ENCODE measurements around the gene APBA3.
A peak's percentile ranks its signal among the peaks of the same experiment; 100 is the strongest.

Gene APBA3, protein sequence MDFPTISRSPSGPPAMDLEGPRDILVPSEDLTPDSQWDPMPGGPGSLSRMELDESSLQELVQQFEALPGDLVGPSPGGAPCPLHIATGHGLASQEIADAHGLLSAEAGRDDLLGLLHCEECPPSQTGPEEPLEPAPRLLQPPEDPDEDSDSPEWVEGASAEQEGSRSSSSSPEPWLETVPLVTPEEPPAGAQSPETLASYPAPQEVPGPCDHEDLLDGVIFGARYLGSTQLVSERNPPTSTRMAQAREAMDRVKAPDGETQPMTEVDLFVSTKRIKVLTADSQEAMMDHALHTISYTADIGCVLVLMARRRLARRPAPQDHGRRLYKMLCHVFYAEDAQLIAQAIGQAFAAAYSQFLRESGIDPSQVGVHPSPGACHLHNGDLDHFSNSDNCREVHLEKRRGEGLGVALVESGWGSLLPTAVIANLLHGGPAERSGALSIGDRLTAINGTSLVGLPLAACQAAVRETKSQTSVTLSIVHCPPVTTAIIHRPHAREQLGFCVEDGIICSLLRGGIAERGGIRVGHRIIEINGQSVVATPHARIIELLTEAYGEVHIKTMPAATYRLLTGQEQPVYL

DNA sequence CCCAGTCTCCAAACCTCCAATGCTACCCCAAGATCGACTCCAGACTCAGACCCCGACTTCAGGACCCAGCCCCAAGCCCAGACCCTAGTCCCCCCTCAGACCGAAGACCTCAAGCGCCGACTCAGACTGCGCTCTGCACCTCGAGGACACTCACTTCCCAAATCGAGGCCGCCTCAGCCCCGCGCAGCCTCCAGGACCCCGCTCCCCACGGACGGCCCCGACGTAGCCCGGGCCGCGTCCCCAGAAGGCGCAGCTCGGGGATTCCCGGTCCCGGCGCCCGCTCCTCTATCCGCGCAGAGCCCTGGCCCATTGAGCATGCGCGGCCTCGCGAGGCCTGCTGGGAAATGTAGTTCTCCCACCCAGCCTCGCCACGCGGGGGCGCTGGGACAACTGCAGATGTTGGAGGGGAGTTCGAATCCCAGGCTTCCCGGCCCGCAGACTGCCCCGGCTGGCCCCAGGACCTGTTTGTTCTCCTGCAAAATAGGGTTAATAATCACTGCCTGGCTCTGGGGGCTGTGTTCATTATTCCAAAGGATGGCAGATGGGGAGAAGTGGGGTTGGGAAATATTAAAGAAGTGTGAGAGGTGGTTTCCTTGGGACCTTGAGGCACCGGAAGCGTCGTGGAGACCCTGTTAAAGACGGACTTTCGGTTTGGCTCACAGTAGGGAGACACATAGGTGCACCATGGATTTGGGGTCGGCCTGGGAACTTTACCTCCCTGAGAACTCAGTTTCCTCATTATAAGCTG, at the start of gene APBA3:
Gene APBA3 (minus strand): TSS at position 311 of the 748 bp plus-strand sequence. CDS start 1,428 bp downstream, outside the sequence.
- H3K4me3 ChIP-seq (ENCODE audit: low read depth, low read length): peak within 1 kb of the TSS; percentile 89

DNA sequence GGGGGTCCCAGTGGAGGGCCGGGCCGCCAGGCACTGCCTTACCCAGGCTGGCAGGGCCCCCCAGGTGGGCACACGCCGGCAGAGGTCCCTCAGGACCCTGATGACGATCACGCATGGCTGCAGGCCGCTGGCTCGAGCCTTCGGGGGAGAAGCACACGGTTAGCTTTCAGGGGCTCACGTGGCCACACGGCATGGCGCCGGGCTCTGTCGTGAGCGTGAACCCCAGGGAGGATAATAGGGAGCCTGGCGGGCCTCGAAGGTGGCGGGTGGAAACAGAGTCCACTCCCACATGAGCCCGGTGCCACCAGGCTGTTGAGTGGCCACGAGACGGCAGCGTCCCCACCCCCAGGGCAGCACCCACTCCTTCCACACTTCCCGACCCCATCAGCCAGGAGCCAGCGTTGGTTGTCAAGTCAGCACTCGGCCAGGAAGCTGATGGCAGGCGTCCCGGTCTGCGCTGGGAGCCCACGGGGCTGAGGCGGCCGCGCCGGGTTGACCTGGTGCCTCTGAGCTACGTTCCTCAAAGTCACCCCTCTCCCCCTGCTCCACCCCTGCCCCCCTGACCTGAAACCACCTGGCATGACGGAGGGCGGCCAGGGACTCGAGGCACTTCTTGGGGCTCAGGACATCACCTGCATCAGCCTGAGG, 49.3 kb upstream of the APBA3 start:
- no peak overlapping the region for H3K4me3 ChIP-seq (ENCODE audit: low read depth, low read length)

DNA sequence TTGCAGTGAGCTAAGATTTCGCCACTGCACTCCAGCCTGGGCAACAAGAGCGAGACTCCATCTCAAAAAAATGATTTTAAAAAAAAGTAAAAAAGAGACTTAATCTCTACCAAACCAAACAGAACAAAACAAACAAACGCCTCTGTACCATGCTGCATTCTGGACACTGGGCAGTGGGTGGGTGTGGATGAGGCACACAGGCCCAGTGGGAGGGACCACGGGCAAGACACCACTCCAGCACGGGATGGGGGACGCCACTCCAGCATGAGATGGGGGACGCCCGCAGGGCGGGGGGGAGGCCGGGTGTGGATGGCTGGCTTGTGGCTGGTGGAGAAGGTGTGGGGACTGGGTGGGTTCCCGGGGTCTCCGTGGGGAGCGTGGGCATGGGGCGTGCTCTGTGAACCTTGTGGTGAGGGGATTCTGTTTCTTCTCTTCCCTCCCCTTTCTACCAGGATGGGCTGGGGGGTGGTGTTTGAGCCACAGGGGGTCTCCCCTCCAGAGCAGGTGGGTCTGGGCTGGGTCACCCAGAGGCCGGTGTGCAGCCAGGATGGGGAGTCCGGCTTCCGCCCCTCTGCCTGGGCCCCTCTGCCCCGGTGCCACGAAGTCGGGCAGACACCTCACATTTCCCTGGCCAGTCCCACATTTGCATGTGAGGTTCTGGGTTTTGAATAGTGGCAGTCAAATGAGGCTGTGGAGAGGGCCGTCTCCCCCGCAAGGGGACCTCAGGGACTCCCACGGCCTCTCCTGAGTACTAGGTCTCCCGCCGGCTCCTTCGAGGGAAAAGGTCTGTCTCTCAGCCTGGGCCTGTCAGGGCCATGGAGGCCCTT, 48.6 kb upstream of the APBA3 start:
- no peak overlapping the region for H3K4me3 ChIP-seq (ENCODE audit: low read depth, low read length)

DNA sequence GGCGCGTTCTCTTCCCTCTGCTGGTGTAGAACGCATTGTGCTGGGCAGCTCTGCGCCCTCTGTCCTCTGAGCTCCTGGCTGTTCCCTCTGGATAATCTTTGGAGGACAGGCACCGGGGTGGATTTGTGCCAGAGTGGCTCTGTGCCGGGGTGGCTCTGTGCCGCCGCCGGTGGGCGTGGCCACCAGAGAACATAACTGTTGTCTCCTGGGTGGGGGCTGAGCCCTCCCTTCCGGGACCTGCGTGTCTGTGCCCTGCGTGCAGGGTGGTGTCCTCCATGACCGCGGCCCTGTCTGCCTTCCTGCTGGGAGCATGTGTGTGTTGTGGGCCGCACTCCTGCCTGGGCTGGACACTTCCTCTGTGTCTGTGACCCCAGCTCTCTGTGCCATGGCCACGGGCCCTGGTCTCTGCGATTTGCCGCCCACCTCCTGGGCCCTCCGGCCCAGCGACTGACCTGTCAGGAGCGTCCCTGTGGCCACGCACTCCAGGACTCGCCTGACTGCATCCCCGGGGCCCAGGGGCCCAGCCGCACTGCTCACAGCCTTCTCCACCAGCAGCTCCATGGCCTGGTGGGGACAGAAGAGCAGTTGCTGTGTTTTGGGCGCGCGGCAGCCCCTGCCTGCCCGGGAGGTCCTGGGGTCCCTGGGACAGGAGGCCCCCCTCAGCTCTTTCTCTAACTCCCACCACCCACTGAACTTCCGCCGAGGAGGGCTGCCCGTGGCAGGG, 47.1 kb upstream of the APBA3 start:
- no peak overlapping the region for H3K4me3 ChIP-seq (ENCODE audit: low read depth, low read length)

DNA sequence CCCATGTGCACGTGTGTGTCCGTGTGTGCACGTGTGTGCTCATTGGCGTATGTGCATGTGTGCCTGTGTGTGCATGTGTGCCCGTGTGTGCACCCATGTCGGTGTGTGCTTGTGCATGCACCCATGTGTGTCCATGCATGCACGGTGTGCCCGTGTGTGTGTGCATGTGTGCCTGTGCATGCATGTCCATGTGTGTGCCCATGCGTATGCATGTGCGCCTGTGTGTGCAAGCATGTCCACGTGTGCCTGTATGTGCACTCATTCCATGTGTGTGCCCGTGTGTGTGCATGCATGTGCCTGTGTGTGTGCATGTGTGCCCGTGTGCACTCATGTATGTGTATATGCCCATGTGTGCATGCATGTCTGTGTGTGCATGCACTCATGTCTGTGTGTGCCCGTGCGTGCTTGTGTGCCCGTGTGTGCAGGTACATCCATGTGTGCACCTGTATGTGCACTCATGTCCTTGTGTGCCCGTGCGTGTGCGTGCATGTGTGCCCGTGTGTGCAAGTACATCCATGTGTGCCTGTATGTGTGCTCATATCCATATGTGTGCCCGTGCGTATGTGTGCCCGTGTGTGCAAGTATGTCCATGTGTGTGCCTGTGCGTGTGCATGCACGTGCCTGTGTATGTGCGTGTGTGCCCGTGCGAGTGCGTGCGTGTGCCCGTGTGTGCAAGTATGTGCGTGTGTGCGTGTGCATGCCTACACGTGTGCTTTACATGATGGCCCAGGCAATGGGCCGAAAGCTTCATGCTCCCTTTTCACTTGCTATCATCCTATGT, 46.3 kb upstream of the APBA3 start:
- no peak overlapping the region for H3K4me3 ChIP-seq (ENCODE audit: low read depth, low read length)

DNA sequence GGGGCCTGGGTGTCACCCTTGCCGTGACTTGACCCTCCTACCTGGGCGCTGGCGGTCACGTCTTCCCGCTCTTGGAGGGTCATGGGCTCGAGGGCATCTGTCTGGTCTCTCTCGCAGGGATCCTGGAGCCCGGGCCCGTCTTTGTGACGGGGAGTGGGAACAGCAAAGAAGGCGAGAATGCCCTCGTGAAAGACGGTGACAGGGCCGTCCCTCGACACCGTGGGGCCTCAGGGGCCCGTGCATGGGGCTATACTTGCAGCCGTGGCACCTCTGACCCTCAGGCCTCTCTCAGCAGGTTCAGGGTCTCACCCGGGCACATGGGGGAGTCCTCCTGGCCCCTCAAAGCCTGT, 45.6 kb upstream of the APBA3 start:
- H3K4me3 ChIP-seq (ENCODE audit: low read depth, low read length): no peak overlapping the region

DNA sequence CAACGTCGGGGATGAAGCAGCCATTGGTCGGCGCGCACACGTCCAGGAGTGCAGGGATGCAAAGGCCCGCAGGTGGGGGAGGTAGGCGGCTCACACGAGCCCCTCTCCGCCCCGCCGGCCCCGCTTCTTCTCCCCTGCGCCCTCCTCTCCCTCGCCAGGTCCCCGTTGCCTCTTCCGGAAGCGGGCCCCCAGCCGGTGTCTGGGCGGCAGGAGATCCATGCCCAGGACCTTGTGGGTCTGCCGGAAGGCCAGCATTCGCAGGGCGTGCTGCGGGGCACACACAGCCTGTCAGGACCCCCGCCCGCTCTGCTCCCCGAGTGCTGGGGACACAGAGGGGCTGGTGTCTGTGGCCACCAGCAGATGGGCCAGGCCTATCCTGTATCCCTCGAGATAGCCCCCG, 44.4 kb upstream of the APBA3 start:
- H3K4me3 ChIP-seq (ENCODE audit: low read depth, low read length): no peak overlapping the region

DNA sequence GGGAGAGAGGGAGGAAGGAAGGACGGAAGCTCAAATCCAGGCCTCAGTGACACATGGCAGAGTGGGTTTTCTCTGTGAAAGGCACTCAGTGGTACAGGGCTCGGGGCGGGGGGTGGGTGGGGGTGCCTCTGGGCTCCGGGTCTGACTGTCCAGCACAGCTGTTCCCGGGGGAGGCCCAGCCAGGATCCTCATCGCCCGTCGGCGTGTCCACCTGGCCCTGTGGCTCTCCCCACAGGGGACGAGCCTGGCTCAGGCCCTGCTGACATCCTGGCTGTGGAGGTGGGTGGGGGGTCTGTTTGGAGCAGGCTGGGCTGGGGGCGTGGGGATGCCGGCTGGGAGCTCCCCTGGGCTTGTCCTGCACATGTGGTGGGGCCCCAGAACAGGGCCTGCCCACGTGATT, 42.9 kb upstream of the APBA3 start:
- no peak overlapping the region for H3K4me3 ChIP-seq (ENCODE audit: low read depth, low read length)

DNA sequence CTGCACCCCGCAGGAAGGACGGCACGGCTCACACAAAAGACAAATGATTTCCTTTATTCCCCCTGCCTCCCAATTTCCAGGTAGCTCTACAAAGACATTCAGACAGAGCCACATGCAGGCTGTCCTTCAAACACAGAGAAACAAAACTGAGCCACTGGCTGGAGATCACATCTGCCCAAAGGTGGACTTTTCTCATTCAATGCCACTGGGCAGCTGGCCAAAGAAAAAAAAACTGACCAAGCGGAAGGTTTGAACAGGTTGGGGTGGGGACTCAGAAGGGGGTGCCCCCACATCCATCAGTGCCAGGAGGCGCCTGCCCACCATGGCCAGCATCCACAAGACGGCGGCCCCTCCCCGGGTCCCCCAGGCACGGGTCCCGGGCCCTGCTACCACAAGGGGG, 42.5 kb upstream of the APBA3 start:
- H3K4me3 ChIP-seq (ENCODE audit: low read depth, low read length): no peak overlapping the region

DNA sequence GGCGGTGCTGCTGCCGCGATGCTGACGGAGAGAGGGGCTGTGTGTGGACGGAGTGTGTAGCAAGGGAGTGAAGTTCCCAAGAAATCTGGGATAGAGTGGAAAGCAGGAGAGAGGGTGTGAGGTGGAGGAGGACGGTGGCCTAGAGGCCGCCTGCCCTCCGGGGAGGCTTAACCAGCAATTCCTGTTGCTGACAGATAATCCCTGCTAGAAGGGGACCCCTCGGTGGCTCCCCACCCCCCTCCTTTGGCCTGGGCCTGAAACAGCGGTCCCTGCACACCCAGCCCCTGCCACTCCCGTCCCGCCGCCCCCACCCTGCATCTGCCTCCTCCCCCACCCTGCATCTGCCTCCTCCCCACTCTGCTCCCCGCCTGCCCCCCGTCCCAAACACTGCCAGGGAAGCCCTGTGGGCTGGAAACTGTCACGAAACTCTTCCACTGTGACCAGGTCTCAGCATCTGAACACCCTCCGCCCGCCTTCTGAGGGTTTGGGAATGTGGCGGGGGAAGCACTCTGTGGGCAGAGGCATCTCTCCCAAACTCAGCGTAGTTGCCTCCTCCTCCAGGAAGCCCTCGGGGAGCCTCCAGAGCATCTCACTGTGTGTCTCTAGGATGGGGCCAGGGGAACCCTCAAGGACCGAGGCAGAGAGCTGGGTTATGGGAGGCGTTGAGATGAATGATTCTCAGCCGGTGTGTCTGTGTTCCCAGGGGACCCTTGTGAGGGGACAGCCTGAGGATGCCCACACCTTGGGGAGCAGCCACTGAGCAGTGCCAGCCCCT, 41.8 kb upstream of the APBA3 start:
- H3K4me3 ChIP-seq (ENCODE audit: low read depth, low read length): no peak overlapping the region

DNA sequence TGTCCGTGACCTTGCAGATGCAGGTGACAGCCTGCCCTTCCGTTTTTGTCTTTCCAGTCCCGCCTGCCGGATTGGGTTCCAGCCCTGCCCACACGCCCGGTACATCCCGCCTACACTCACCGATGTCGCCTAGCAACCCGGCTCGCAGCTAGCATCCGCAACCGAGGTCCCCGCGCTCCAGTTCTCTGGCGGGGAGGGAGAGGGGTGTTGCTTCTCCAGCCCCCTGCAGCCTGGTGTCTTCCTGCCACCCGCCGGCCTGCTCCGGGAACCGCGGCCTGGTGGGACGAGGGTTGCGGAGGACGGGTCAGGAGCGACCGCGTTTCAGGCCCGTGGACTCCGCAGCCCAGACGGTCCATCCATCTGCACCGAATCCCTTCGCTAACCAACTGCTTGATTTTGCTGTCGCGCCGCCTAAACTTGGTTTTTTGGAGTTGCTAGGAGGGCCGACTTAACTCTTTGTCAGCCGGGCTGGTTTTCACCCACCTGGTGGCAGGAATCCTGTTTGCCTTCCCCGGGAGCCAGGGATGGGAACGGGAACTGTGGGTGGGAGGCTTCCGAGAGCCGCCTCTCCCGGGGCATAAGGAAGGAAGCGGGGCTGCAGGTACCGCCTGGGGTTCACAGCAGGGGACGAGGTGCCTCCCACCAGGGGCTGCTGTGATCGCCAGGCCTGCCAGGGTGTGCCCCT, 40.1 kb upstream of the APBA3 start:
- H3K4me3 ChIP-seq (ENCODE audit: low read depth, low read length): peak overlapping the region; percentile 50

DNA sequence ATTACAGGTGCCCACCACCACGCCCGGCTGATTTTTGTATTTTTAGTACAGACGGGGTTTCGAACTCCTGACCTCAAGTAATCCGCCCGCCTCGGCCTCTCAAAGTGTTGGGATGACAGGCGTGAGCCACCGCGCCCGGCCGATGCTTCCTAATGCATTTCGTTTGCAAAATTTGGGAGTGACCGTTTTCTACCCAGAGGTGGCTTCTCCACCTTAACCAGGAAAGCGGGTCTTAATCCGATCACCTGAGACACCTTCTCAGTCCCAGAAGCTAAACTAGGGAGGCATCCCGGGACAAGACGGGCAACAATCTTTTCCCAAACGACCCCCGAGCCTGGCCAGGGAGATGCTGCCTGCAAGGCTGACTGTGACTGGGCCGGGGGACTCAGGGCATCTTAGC, 39.5 kb upstream of the APBA3 start:
- peak overlapping the region; percentile 50 for H3K4me3 ChIP-seq (ENCODE audit: low read depth, low read length)

DNA sequence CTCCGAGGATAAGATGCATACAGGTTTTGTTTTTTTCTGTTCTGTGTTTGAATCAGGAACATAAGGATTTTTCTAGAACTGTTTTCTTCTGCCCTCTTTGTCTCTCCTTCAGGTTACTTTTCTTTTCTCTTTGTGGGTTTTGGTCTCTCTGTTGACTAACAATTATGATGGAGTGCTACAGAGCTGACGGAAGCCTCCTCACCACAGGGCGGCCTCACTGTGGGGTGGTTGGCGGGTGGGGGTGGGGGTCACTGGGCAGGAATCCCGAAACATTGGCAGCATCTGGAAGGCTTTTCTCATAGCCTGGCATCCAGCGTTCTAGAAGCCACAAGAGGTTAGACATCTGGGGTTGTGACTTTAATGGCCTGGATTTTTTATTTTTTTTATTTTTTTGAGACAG, 36.6 kb upstream of the APBA3 start:
- no peak overlapping the region for H3K4me3 ChIP-seq (ENCODE audit: low read depth, low read length)

DNA sequence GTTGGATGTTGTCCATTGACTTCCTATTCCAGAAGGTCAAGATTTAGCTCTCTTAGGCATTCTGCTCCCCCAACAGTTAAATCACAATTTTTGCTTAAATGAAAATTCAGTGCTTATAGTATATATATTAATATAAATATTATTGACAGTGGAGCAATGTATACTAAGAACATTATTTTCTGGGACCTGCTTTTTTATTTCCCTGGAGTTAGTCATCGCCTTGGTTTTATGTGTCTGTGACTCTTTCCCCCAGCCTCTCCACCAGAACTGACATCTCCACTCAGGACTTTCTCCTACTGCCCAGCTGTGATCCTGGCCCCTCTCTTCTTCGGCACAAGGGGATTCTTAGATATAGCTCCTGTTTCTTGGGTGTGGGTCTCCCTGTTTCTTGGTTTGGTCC, 34.9 kb upstream of the APBA3 start:
- H3K4me3 ChIP-seq (ENCODE audit: low read depth, low read length): no peak overlapping the region

DNA sequence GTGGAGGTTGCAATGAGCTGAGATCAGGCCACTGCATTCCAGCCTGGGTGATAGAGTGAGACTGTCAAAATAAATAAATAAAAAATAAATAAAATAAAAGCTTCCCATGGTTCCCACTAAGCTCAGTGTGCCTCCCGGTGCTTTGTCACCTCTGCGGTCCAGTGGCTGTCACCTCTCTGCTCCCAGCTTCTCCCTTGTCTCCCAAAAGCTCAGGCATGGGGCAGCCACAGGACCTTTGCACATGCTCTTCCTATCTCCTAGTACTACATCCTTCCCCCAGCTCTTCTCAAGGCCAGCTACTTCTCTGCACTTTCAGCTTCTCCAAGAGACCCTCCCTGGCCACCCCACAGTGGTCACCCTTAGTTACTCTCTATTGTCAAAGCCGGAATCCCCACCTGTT, 32.3 kb upstream of the APBA3 start:
- no peak overlapping the region for H3K4me3 ChIP-seq (ENCODE audit: low read depth, low read length)

DNA sequence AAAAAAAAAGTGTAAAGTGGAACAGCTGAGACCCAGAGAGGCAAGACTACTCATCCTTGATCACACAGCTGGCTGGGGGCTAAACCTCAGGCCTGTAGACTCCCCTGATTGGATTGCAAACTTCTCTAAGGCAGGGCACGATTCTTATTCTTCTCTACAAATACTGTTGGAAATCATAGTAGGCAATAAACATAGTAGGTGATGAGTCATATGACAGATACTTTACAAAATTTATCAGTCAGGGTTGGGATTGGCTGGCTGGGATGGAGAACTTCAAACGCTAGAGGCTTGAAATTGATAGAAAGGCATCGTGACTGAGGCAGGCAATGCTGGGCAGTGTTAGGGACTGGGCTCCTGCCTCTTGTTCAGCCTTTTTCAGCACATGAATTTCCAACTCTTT, 30.6 kb upstream of the APBA3 start:
- H3K4me3 ChIP-seq (ENCODE audit: low read depth, low read length): no peak overlapping the region

DNA sequence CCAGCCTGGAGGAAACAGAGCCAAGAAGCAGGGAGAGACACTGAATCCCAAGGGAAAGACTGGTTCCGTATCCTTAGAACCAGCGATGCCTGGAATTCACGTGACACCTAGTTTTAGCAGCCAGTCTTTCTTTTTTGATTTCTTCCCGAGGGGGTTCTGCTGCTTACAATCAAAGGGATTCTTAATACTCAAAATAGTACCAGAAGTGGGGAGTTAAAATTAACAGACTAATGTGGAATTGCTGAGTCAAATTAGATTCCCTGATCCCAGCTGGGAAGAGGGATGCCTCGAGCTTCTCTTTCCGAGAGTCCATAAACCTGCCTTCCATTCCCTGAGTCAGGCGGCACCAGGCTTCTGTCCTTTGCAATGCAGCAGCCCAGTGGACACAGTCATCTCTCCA, 29.4 kb upstream of the APBA3 start:
- H3K4me3 ChIP-seq (ENCODE audit: low read depth, low read length): no peak overlapping the region

DNA sequence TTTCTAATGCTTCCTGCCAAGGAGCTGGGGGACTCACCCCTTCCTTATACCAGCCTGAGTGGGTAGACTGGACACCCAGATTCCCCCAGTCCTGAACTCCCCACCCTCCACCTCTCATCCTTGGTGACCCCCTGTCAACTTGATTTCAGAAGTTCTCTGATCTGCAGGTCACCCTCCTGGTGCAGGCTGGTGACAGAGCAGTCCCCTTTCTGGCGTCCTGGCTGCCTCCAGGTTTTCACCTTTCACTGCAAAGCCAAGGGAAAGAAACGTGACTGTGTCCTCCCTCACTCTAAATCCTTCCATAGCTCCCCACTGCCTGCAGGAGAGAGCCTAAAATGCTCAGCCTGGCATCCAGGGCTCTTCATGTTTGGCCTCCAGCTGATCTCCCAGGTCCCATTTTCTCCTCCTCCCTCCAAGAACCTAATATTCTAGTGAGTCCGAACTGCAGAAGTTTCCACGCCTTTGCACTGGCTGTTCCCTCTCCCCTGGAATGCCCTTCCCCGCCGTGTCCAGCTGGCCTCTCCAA, 28.8 kb upstream of the APBA3 start:
- no peak overlapping the region for H3K4me3 ChIP-seq (ENCODE audit: low read depth, low read length)
